ENCODE data around the gene MAGI2. TPM values are rescaled to one million over a fixed set of nuclear protein-coding genes. Genes with fewer than 3 reads are reported as not detected.

Gene MAGI2
- total and polyA plus RNA-seq, 2 of the 13 experiments (the other 11 are each of a cell fraction or from before 2014, with no cell fraction given): 1.5 to 3.8 TPM

DNA sequence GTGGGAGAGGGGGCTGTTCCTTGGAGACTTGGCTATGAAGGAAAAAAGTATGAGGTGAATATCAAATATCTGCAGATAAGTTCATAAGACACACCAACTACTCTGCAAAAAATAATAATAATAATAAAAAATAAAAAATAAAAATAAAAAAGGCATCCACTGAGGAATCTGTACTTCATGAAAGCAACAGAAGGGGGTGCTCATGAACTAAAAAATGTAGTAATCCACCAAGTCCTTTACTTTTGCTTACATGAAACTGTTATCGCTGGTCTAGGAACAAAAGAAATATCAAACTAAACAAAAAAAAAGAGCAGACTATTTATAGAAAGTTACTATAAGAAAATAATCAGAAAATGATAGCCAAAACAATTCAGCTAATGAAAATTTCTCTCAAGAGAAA lies 1075.9 kb downstream of the MAGI2 start:
- Histone ChIP-seq H3K4me1 (ENCODE audit: insufficient read depth, low read length) (no peaks in the 10 kb centered on the region), H4K20me1 (ENCODE audit: insufficient read depth, low read length) (no peaks in the 10 kb centered on the region), H3K9me3 (ENCODE audit: low read length) (no peaks in the 10 kb centered on the region), H3K27me3 (ENCODE audit: control insufficient read depth in 1 of 2, insufficient read depth in 2 of 2, low read length in 2 of 2) (no peaks in the 10 kb centered on the region), H2AFZ (ENCODE audit: low read length) (no peak overlapping the region), H3K4me2 (ENCODE audit: low read depth, low read length) (no peak overlapping the region), H3K36me3 (replicated peaks in 1 of 2; ENCODE audit: control insufficient read depth in 1 of 2, insufficient read depth in 2 of 2, low read length in 2 of 2) (no peaks in the 10 kb centered on the region), H3K4me3 (replicated peaks in 1 of 3; ENCODE audit: insufficient read depth in 1 of 3, low read depth in 2 of 3, low read length in 3 of 3) (no peak overlapping the region), H3K9ac (ENCODE audit: insufficient read depth, low read depth, low read length) (no peak overlapping the region), H3K27ac (ENCODE audit: extremely low read length, insufficient read depth, low read length) (no peak overlapping the region), H3K79me2 (ENCODE audit: insufficient read depth, low read length) (no peaks in the 10 kb centered on the region)
- DNase-seq (ENCODE audit: low spot score) (no peak), FAIRE-seq (no peak), ATAC-seq (no peak)
- ChIA-PET POLR2A (no interaction called here), CTCF (ENCODE audit: low intra/inter-chr PET ratio, low total read pairs) (no interaction called here)
- in situ Hi-C loops (cut with HindIII; ENCODE audit: extremely low pct_ligation_motif_present, low pct_unique_long_range_greater_than_20kb) (no loop called here), intact Hi-C loops (cut with micrococcal nuclease; ENCODE audit: unreplicated experiment) (no loop called here)
- WGBS (ENCODE audit: low lambda C conversion rate): 91% methylated on average over 1 of the region's 1 CpG
- BruUV-seq (replicated peaks): no TSS peak
- TF ChIP-seq, protein P1, sequence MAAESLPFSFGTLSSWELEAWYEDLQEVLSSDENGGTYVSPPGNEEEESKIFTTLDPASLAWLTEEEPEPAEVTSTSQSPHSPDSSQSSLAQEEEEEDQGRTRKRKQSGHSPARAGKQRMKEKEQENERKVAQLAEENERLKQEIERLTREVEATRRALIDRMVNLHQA (CRISPR knock-in tag; IDR thresholded peaks at IDR 0.05): no peak
- TF ChIP-seq ZNF7 (CRISPR knock-in tag; IDR thresholded peaks at IDR 0.05) (no peak), ZC3H13 (CRISPR knock-in tag; IDR thresholded peaks at IDR 0.05) (no peak), ZNF768 (CRISPR knock-in tag; IDR thresholded peaks at IDR 0.05) (no peak), NR1H2 (CRISPR knock-in tag; IDR thresholded peaks at IDR 0.05; ENCODE audit: borderline replicate concordance, low read depth) (no peak)
- TF ChIP-seq, protein P2, sequence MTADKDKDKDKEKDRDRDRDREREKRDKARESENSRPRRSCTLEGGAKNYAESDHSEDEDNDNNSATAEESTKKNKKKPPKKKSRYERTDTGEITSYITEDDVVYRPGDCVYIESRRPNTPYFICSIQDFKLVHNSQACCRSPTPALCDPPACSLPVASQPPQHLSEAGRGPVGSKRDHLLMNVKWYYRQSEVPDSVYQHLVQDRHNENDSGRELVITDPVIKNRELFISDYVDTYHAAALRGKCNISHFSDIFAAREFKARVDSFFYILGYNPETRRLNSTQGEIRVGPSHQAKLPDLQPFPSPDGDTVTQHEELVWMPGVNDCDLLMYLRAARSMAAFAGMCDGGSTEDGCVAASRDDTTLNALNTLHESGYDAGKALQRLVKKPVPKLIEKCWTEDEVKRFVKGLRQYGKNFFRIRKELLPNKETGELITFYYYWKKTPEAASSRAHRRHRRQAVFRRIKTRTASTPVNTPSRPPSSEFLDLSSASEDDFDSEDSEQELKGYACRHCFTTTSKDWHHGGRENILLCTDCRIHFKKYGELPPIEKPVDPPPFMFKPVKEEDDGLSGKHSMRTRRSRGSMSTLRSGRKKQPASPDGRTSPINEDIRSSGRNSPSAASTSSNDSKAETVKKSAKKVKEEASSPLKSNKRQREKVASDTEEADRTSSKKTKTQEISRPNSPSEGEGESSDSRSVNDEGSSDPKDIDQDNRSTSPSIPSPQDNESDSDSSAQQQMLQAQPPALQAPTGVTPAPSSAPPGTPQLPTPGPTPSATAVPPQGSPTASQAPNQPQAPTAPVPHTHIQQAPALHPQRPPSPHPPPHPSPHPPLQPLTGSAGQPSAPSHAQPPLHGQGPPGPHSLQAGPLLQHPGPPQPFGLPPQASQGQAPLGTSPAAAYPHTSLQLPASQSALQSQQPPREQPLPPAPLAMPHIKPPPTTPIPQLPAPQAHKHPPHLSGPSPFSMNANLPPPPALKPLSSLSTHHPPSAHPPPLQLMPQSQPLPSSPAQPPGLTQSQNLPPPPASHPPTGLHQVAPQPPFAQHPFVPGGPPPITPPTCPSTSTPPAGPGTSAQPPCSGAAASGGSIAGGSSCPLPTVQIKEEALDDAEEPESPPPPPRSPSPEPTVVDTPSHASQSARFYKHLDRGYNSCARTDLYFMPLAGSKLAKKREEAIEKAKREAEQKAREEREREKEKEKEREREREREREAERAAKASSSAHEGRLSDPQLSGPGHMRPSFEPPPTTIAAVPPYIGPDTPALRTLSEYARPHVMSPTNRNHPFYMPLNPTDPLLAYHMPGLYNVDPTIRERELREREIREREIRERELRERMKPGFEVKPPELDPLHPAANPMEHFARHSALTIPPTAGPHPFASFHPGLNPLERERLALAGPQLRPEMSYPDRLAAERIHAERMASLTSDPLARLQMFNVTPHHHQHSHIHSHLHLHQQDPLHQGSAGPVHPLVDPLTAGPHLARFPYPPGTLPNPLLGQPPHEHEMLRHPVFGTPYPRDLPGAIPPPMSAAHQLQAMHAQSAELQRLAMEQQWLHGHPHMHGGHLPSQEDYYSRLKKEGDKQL (CRISPR knock-in tag; IDR thresholded peaks at IDR 0.05; ENCODE audit: low read depth): no peak
- TF ChIP-seq, protein P3, sequence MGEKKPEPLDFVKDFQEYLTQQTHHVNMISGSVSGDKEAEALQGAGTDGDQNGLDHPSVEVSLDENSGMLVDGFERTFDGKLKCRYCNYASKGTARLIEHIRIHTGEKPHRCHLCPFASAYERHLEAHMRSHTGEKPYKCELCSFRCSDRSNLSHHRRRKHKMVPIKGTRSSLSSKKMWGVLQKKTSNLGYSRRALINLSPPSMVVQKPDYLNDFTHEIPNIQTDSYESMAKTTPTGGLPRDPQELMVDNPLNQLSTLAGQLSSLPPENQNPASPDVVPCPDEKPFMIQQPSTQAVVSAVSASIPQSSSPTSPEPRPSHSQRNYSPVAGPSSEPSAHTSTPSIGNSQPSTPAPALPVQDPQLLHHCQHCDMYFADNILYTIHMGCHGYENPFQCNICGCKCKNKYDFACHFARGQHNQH (CRISPR knock-in tag; IDR thresholded peaks at IDR 0.05): no peak
- TF ChIP-seq, protein P4, sequence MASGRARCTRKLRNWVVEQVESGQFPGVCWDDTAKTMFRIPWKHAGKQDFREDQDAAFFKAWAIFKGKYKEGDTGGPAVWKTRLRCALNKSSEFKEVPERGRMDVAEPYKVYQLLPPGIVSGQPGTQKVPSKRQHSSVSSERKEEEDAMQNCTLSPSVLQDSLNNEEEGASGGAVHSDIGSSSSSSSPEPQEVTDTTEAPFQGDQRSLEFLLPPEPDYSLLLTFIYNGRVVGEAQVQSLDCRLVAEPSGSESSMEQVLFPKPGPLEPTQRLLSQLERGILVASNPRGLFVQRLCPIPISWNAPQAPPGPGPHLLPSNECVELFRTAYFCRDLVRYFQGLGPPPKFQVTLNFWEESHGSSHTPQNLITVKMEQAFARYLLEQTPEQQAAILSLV (CRISPR knock-in tag; IDR thresholded peaks at IDR 0.05; ENCODE audit: borderline replicate concordance): no peak
- TF ChIP-seq, protein P5, sequence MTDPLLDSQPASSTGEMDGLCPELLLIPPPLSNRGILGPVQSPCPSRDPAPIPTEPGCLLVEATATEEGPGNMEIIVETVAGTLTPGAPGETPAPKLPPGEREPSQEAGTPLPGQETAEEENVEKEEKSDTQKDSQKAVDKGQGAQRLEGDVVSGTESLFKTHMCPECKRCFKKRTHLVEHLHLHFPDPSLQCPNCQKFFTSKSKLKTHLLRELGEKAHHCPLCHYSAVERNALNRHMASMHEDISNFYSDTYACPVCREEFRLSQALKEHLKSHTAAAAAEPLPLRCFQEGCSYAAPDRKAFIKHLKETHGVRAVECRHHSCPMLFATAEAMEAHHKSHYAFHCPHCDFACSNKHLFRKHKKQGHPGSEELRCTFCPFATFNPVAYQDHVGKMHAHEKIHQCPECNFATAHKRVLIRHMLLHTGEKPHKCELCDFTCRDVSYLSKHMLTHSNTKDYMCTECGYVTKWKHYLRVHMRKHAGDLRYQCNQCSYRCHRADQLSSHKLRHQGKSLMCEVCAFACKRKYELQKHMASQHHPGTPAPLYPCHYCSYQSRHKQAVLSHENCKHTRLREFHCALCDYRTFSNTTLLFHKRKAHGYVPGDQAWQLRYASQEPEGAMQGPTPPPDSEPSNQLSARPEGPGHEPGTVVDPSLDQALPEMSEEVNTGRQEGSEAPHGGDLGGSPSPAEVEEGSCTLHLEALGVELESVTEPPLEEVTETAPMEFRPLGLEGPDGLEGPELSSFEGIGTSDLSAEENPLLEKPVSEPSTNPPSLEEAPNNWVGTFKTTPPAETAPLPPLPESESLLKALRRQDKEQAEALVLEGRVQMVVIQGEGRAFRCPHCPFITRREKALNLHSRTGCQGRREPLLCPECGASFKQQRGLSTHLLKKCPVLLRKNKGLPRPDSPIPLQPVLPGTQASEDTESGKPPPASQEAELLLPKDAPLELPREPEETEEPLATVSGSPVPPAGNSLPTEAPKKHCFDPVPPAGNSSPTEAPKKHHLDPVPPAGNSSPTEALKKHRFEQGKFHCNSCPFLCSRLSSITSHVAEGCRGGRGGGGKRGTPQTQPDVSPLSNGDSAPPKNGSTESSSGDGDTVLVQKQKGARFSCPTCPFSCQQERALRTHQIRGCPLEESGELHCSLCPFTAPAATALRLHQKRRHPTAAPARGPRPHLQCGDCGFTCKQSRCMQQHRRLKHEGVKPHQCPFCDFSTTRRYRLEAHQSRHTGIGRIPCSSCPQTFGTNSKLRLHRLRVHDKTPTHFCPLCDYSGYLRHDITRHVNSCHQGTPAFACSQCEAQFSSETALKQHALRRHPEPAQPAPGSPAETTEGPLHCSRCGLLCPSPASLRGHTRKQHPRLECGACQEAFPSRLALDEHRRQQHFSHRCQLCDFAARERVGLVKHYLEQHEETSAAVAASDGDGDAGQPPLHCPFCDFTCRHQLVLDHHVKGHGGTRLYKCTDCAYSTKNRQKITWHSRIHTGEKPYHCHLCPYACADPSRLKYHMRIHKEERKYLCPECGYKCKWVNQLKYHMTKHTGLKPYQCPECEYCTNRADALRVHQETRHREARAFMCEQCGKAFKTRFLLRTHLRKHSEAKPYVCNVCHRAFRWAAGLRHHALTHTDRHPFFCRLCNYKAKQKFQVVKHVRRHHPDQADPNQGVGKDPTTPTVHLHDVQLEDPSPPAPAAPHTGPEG (CRISPR knock-in tag; IDR thresholded peaks at IDR 0.05): no peak
